Caco-2 (cell line): ENCODE measurements around the gene PUS7. TPM values are rescaled to one million over a fixed set of nuclear protein-coding genes. Genes with fewer than 3 reads are reported as not detected.
"Not testable (repeated sequence)": the region's sequence is repeated elsewhere in the genome, so short reads cannot be mapped to it uniquely, and the experiment has no call there.

Experiments used
- BruUV-seq: library from RNA; stranded (reverse); fragments of 400-500 nt; replicated peaks from 2 replicates; lab custom pipeline; 2021; lab: Mats Ljungman, UMichigan
- CTCF ChIA-PET: fragments of 300-600 bp; sonication (Branson Sonifier 250); formaldehyde crosslinking; loops from one replicate; lab custom pipeline; 2022; ENCODE audit warnings: antibody characterized with exemption; lab: Charles Lee
- POLR2A ChIA-PET: fragments of 300-600 bp; sonication (Branson Sonifier 250); formaldehyde crosslinking; loops from one replicate; lab custom pipeline; 2022; ENCODE audit warnings: antibody characterized with exemption; lab: Charles Lee
- DNase-seq, 2 experiments: peaks; one replicate each; pipeline versions ENCODE4 v3.0.0 to v3.0.0-alpha.2; 2020 to 2022
- H3K27me3 ChIP-seq: replicated peaks from 2 replicates; pipeline ENCODE4 v1.6.0; 2011; ENCODE audit warnings: low read length; ENCODE audit not compliant: control insufficient read depth, insufficient read depth
- H3K36me3 ChIP-seq: 2 replicates; pipeline ENCODE4 v1.5.1; 2011; ENCODE audit warnings: low read length; ENCODE audit not compliant: control insufficient read depth, insufficient read depth
- H3K4me1 ChIP-seq: fragments of 250-450 bp; sonication (Bioruptor Pico); 2 replicates; pipeline ENCODE4 v1.5.1; 2020; ENCODE audit warnings: mild to moderate bottlenecking
- H3K4me3 ChIP-seq: 2 replicates; pipeline ENCODE4 v1.5.1; 2011; ENCODE audit warnings: low read depth, mild to moderate bottlenecking, control low read depth, low read length
- H3K9me3 ChIP-seq: fragments of 250-450 bp; sonication (Bioruptor Pico); 2 replicates; pipeline ENCODE4 v1.5.1; 2020; ENCODE audit warnings: mild to moderate bottlenecking, moderate library complexity
- H3K27ac Mint-ChIP-seq: one replicate; pipeline ENCODE4 v1.8.0; 2022; ENCODE audit warnings: mixed read lengths; ENCODE audit not compliant: unreplicated experiment
- H3K27me3 Mint-ChIP-seq: one replicate; pipeline ENCODE4 v1.8.0; 2022; ENCODE audit warnings: mixed read lengths; ENCODE audit not compliant: insufficient read depth, unreplicated experiment
- H3K36me3 Mint-ChIP-seq: one replicate; pipeline ENCODE4 v1.8.0; 2022; ENCODE audit warnings: mild to moderate bottlenecking, mixed read lengths; ENCODE audit not compliant: insufficient read depth, unreplicated experiment
- H3K4me1 Mint-ChIP-seq: one replicate; pipeline ENCODE4 v1.8.0; 2022; ENCODE audit warnings: low read depth, mixed read lengths; ENCODE audit not compliant: unreplicated experiment
- H3K4me3 Mint-ChIP-seq: one replicate; pipeline ENCODE4 v1.8.0; 2022; ENCODE audit warnings: mild to moderate bottlenecking, moderate library complexity, mixed read lengths; ENCODE audit not compliant: unreplicated experiment
- H3K9me3 Mint-ChIP-seq: one replicate; pipeline ENCODE4 v1.8.0; 2022; ENCODE audit warnings: mixed read lengths; ENCODE audit not compliant: unreplicated experiment
- CTCF ChIP-seq, 2 experiments: fragments of 200-600 bp in 1 of 2; IDR thresholded peaks; 1 replicate in 1 of 2; 2 replicates in 1 of 2; pipeline versions ENCODE4 v1.5.1 to v1.8.0; 2011 to 2022; ENCODE audit warnings: antibody characterized with exemption in 1 of 2, control low read depth in 1 of 2, inconsistent platforms in 1 of 2, low read depth in 1 of 2, low read length in 1 of 2, mild to moderate bottlenecking in 1 of 2, moderate library complexity in 1 of 2; ENCODE audit not compliant: insufficient read depth in 1 of 2, severe bottlenecking in 1 of 2, unreplicated experiment in 1 of 2
- intact Hi-C: fragments of 100-400 bp; cut with micrococcal nuclease; formaldehyde crosslinking; loops from one replicate; pipeline ENCODE4 v1.10.0; 2022; ENCODE audit not compliant: unreplicated experiment
- total RNA-seq: library from RNA; stranded (reverse); gene quantifications from 2 replicates; pipeline ENCODE4 v1.2.3, GENCODE V29; 2022

Gene PUS7
- total RNA-seq, 1 experiment from 2014 or later: 36.3 TPM

- Histone ChIP-seq H3K27me3 (no peaks in the 10 kb centered on the region), H3K9me3 (no peaks in the 10 kb centered on the region), H3K36me3 (no peaks in the 10 kb centered on the region; the same call in 1 of the 2 replicates), H3K4me1 (no peaks in the 10 kb centered on the region), H3K4me3 (no peak overlapping the region)
- intact Hi-C loops: no loop called here
- CTCF ChIA-PET: no interaction called here
- no TSS peak for BruUV-seq
- TF ChIP-seq CTCF (IDR thresholded peaks at IDR 0.05; ENCODE audit: insufficient read depth in 1 of 2, low read depth in 1 of 2, low read length in 1 of 2, severe bottlenecking in 1 of 2, unreplicated experiment in 1 of 2): no peak
- DNase-seq: no peak
- Mint-ChIP-seq H3K27me3 (no peaks in the 10 kb centered on the region), H3K27ac (no peak overlapping the region), H3K36me3 (peaks cover 5% of the 10 kb centered on the region), H3K4me3 (no peak overlapping the region), H3K9me3 (no peaks in the 10 kb centered on the region), H3K4me1 (no peaks in the 10 kb centered on the region)
- POLR2A ChIA-PET: no interaction called here
Observed at GRCh38 chr7:105452085-105452484, 70.0 kb downstream of the PUS7 start.

GRCh38 chr7:105450870-105451269 is 71.2 kb downstream of the PUS7 start:
- BruUV-seq, H3K4me3 ChIP-seq, intact Hi-C loops, H3K9me3 ChIP-seq, H3K4me1 ChIP-seq, H3K27ac Mint-ChIP-seq, POLR2A ChIA-PET, H3K9me3 Mint-ChIP-seq, H3K4me3 Mint-ChIP-seq, H3K36me3 Mint-ChIP-seq, H3K27me3 Mint-ChIP-seq, H3K4me1 Mint-ChIP-seq, H3K36me3 ChIP-seq, DNase-seq, H3K27me3 ChIP-seq: not testable (repeated sequence)
- CTCF ChIA-PET: interaction anchor here (0.7 kb wide), 1 partner anchor 788 kb away, joined by 3 read pairs; no protein-coding TSS in a partner anchor

- Mint-ChIP-seq H3K27me3 (no peaks in the 10 kb centered on the region), H3K4me1 (no peaks in the 10 kb centered on the region), H3K36me3 (no peaks in the 10 kb centered on the region), H3K9me3 (no peaks in the 10 kb centered on the region), H3K27ac (no peak overlapping the region), H3K4me3 (no peak overlapping the region)
- Histone ChIP-seq H3K27me3 (no peaks in the 10 kb centered on the region), H3K36me3 (no peaks in the 10 kb centered on the region), H3K4me1 (no peaks in the 10 kb centered on the region), H3K9me3 (no peaks in the 10 kb centered on the region), H3K4me3 (no peak overlapping the region)
- no peak for DNase-seq
- no peak for TF ChIP-seq CTCF (IDR thresholded peaks at IDR 0.05; ENCODE audit: insufficient read depth in 1 of 2, low read depth in 1 of 2, low read length in 1 of 2, severe bottlenecking in 1 of 2, unreplicated experiment in 1 of 2)
- ChIA-PET POLR2A (no interaction called here), CTCF (no interaction called here)
- intact Hi-C loops: no loop called here
- BruUV-seq: no TSS peak
Observed at GRCh38 chr7:105450177-105450861, 71.8 kb downstream of the PUS7 start.
